Thyroid gland (tissue), 4 donors: ENCODE data around the gene PACS1. TPM values are rescaled to one million over a fixed set of nuclear protein-coding genes. Genes with fewer than 3 reads are reported as not detected.

ENCODE experiments used
- DNase-seq, 2 donors: peaks; one replicate each; pipeline ENCODE4 v3.0.0-alpha.2; 2019
- H3K27ac ChIP-seq, 3 donors: fragments of 200-600 bp; sonication (generic); 1 replicate in 2 of 3; 2 replicates in 1 of 3; pipeline ENCODE4 v1.5.1; 2016 to 2019; ENCODE audit warnings: mild to moderate bottlenecking in 1 of 3, moderate library complexity in 1 of 3
- H3K27me3 ChIP-seq: fragments of 200-600 bp; sonication (generic); one replicate; pipeline ENCODE4 v1.5.1; 2019
- H3K36me3 ChIP-seq, 2 donors: fragments of 200-600 bp; sonication (generic); one replicate each; pipeline ENCODE4 v1.5.1; 2016 to 2019
- H3K4me1 ChIP-seq, 2 donors: fragments of 200-600 bp; sonication (generic); one replicate each; pipeline ENCODE4 v1.5.1; 2017 to 2019
- H3K4me3 ChIP-seq, 3 donors: fragments of 200-600 bp; sonication (generic); replicated peaks in 1 of 3; 1 replicate in 2 of 3; 2 replicates in 1 of 3; pipeline ENCODE4 v1.5.1; 2016; ENCODE audit warnings: mild to moderate bottlenecking in 1 of 3
- H3K9me3 ChIP-seq: fragments of 200-600 bp; sonication (generic); one replicate; pipeline ENCODE4 v1.5.1; 2017
- POLR2A ChIP-seq, 2 donors: fragments of 450-650 bp; IDR thresholded peaks; one replicate each; pipeline ENCODE4 v1.6.1; 2017; ENCODE audit warnings: antibody characterized with exemption in 2 of 2, mild to moderate bottlenecking in 2 of 2, moderate library complexity in 1 of 2
- WGBS, 2 donors: methylation state at CpG; one replicate each; pipeline ENCODE4 v1.1.5; 2017; 5-methylcytosine and 5-hydroxymethylcytosine counted together
- intact Hi-C: fragments of 100-400 bp; cut with DNase I; formaldehyde crosslinking; loops from one replicate; pipeline ENCODE4 v1.15.1; 2023
- total RNA-seq, 4 donors: library from RNA; depleted of rRNA; stranded (reverse); fragments of >200 nt; gene quantifications; one replicate each; pipeline ENCODE4 v1.2.3, GENCODE V29; 2016
- TF ChIP-seq, protein P1 (sequence below), 6 experiments: fragments of 200-600 bp in 3 of 6; fragments of 450-650 bp in 3 of 6; sonication (generic) in 3 of 6; IDR thresholded peaks; one replicate each; pipeline ENCODE4 v1.5.1; 2016 to 2019; ENCODE audit warnings: antibody characterized with exemption in 6 of 6, mild to moderate bottlenecking in 2 of 6, inconsistent platforms in 1 of 6, moderate library complexity in 1 of 6

PACS1 gene
- total RNA-seq, 4 donors from 2014 or later, result 39.6 to 67.7 (median 59.7) TPM

DNA sequence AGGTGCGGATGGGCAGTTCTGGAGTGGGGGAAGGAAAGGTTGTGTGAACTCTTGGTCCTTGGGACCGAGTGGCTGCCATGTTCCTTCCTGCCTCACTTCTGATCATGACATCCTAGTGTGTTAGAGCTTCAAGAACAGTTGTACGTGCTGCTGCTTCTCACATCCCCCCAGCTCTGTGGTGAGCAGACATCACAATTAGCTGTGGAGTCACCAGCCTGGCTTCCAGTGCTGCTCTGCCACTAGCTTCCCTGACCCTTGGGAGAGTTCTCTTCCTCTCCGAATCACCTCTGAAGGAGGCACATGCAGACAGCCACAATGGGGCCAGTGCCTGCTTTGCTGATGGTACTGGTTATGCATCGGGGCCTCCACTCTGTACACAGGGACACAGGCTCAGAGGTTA, 192.1 kb downstream of the PACS1 start:
- no peak for DNase-seq
- Histone ChIP-seq H3K4me3 (no peak overlapping the region), H3K36me3 (peaks cover 0 to 28% of the 10 kb centered on the region in 2 donors), H3K27ac (no peak overlapping the region), H3K4me1 (peaks cover 13 to 16% of the 10 kb centered on the region in 2 donors), H3K9me3 (no peaks in the 10 kb centered on the region), H3K27me3 (no peaks in the 10 kb centered on the region)
- intact Hi-C loops, result no loop called here
- WGBS, 2 donors, result 88 to 100% methylated on average over 5 of the region's 5 CpGs
- TF ChIP-seq, protein P1, sequence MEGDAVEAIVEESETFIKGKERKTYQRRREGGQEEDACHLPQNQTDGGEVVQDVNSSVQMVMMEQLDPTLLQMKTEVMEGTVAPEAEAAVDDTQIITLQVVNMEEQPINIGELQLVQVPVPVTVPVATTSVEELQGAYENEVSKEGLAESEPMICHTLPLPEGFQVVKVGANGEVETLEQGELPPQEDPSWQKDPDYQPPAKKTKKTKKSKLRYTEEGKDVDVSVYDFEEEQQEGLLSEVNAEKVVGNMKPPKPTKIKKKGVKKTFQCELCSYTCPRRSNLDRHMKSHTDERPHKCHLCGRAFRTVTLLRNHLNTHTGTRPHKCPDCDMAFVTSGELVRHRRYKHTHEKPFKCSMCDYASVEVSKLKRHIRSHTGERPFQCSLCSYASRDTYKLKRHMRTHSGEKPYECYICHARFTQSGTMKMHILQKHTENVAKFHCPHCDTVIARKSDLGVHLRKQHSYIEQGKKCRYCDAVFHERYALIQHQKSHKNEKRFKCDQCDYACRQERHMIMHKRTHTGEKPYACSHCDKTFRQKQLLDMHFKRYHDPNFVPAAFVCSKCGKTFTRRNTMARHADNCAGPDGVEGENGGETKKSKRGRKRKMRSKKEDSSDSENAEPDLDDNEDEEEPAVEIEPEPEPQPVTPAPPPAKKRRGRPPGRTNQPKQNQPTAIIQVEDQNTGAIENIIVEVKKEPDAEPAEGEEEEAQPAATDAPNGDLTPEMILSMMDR (IDR thresholded peaks at IDR 0.05), result no peak
- no peak for TF ChIP-seq POLR2A (IDR thresholded peaks at IDR 0.05)

DNA sequence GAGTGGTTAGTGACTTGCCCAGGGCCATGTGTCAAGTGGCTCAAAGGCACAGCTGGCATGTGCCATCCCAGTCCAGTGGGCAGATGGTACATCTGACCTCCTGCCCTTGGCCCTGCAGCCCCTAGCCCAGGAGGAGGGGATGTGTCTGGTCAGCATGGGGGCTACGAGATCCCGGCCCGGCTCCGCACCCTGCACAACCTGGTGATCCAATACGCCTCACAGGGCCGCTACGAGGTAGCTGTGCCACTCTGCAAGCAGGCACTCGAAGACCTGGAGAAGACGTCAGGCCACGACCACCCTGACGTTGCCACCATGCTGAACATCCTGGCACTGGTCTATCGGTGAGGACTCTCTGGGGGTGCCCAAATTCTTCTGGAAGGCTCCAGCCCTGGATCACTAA, 192.6 kb downstream of the PACS1 start:
- peaks cover 0 to 28% of the 10 kb centered on the region in 2 donors for H3K36me3 ChIP-seq
- no peaks in the 10 kb centered on the region for H3K27me3 ChIP-seq
- H3K4me3 ChIP-seq, result no peak overlapping the region
- H3K9me3 ChIP-seq, result no peaks in the 10 kb centered on the region
- peaks cover 12 to 16% of the 10 kb centered on the region in 2 donors for H3K4me1 ChIP-seq
- intact Hi-C loops, result no loop called here
- TF ChIP-seq, protein P1 (IDR thresholded peaks at IDR 0.05), result no peak
- TF ChIP-seq POLR2A (IDR thresholded peaks at IDR 0.05), result no peak
- 93% methylated on average over 6 to 8 of the region's 12 CpGs for WGBS, 2 donors
- no peak overlapping the region for H3K27ac ChIP-seq
- DNase-seq, result no peak

DNA sequence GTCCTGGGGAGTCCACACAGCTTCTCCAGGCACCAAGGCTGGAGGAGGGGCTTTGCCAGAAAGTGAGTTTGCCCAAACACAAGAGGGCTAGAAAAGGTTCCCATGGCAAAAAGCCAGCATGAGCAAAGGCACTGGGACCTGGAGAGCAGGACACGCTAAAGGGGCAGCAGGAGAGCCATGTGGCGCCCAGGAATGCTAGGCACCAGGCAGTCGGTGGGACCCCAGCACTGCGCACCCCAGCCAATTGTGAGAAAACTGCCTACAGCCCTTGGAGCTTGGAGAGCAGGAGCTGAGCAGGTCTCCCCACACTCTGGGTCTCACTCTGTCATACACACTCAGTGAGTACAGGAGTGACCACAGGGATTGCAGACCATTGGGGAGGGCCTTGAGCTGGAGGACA, 193.2 kb downstream of the PACS1 start:
- no peak overlapping the region for H3K27ac ChIP-seq
- WGBS, 2 donors, result 100% methylated on average over 2 to 4 of the region's 4 CpGs
- no peak for TF ChIP-seq POLR2A (IDR thresholded peaks at IDR 0.05)
- TF ChIP-seq, protein P1 (IDR thresholded peaks at IDR 0.05), result no peak
- no peak overlapping the region for H3K4me3 ChIP-seq
- H3K4me1 ChIP-seq, result peaks cover 12 to 16% of the 10 kb centered on the region in 2 donors
- H3K9me3 ChIP-seq, result no peaks in the 10 kb centered on the region
- no peaks in the 10 kb centered on the region for H3K27me3 ChIP-seq
- intact Hi-C loops, result no loop called here
- DNase-seq, result no peak
- H3K36me3 ChIP-seq, result peaks cover 0 to 28% of the 10 kb centered on the region in 2 donors

DNA sequence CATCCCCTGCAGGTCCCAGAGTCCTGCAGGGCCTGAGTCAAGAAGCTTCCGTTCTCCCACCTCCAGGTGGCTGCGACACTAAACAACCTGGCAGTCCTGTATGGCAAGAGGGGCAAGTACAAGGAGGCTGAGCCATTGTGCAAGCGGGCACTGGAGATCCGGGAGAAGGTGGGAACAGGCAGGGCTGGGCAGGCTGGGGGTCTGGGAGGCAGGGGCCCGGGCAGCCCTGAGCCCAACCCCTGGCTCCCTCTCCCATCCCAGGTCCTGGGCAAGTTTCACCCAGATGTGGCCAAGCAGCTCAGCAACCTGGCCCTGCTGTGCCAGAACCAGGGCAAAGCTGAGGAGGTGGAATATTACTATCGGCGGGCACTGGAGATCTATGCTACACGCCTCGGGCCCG, 193.7 kb downstream of the PACS1 start:
- Histone ChIP-seq H3K27ac (no peak overlapping the region), H3K4me1 (peaks cover 6 to 11% of the 10 kb centered on the region in 2 donors), H3K36me3 (peaks cover 0 to 28% of the 10 kb centered on the region in 2 donors), H3K9me3 (no peaks in the 10 kb centered on the region), H3K4me3 (no peak overlapping the region), H3K27me3 (no peaks in the 10 kb centered on the region)
- WGBS, 2 donors, result 94 to 96% methylated on average over 7 of the region's 10 CpGs
- intact Hi-C loops, result no loop called here
- no peak for TF ChIP-seq POLR2A (IDR thresholded peaks at IDR 0.05)
- TF ChIP-seq, protein P1 (IDR thresholded peaks at IDR 0.05), result no peak
- DNase-seq, result no peak

DNA sequence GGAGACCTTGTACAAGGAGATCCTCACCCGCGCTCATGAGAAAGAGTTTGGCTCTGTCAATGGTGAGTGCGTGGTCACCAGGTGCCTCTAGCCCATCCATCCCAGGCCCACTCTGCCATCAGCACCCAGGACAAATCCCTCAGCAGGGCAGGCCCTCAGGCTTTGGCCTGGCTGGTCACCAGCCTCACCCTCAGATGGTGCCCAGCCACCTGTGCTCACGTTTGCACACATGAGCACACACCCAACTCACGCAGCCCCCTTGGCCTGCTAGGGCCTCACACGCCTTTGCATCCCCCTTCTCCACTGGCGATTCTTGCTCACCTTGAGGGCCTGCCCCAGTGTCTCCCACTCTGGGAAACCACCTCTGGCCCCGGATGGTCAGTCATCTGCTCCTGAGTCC, 194.3 kb downstream of the PACS1 start:
- H3K27me3 ChIP-seq, result no peaks in the 10 kb centered on the region
- H3K4me3 ChIP-seq, result no peak overlapping the region
- H3K36me3 ChIP-seq, result peaks cover 0 to 28% of the 10 kb centered on the region in 2 donors
- TF ChIP-seq, protein P1 (IDR thresholded peaks at IDR 0.05), result no peak
- no peak for TF ChIP-seq POLR2A (IDR thresholded peaks at IDR 0.05)
- intact Hi-C loops, result no loop called here
- WGBS, 2 donors, result 93 to 96% methylated on average over 8 of the region's 8 CpGs
- no peak for DNase-seq
- peaks cover 9 to 12% of the 10 kb centered on the region in 2 donors for H3K4me1 ChIP-seq
- H3K9me3 ChIP-seq, result no peaks in the 10 kb centered on the region
- no peak overlapping the region for H3K27ac ChIP-seq
